ENCODE data around the gene BCOR.

- TF ChIP-seq CTCF (IDR thresholded peaks at IDR 0.05) (no peak), POLR2AphosphoS5 (IDR thresholded peaks at IDR 0.05; ENCODE audit: low read depth, low read length) (no peak), SIN3A (IDR thresholded peaks at IDR 0.05; ENCODE audit: borderline replicate concordance, insufficient read depth, low read depth, low read length) (no peak), TCF7L2 (IDR thresholded peaks at IDR 0.05; ENCODE audit: low read depth, low read length) (no peak), REST (IDR thresholded peaks at IDR 0.05; ENCODE audit: insufficient read depth in 1 of 2, low read depth in 2 of 2, low read length in 1 of 2) (no peak)
Measured at GRCh38 chrX:40143001-40143400, 45.2 kb upstream of the BCOR start.
